GM18873 (cell line): ENCODE measurements around the gene PHTF2.
"Not testable (repeated sequence)": the region's sequence is repeated elsewhere in the genome, so short reads cannot be mapped to it uniquely, and the experiment has no call there.

Source experiments
- ATAC-seq: cut with Tn5 transposase; IDR thresholded peaks from one replicate; pipeline ENCODE4 v1.9.1; 2021; ENCODE audit warnings: mild to moderate bottlenecking, moderate library complexity, moderate number of reproducible peaks; ENCODE audit not compliant: unreplicated experiment, low FRiP score

PHTF2 gene

DNA sequence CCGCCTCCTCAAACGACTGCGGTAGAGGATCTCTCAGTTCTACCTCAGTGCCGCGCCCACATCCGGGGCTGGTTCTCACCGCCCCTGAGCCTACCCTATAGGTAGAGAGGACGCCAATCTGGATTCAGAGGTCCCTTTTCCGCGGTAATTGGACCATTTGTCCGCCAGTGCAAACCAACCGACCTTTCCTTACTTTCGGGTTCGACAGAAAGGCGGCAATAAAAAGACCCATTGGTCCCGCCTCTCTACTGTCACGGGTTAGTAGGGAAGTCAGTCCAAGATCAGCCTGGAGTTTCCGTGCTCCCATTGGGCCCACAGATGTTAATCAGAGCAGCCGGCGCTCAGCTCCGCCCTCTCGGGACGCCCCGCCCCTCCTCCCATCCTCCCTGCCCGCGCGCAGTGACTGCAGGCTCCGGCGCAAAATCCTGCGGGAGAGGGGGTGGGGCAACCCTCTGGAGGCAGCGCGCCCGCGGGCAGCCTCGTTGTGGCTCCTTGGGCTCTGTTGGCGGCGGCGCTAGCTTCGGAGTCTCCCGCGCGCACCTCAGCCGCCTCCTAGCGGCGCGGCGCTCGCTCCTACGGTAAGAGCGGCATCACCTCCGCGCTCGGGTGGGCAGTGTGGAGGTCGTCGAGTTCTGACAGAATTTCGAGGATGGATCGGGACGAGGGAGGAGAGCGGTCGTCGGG lies at the start of gene PHTF2, which contains the start of gene TMEM60:
PHTF2 (plus strand) TSS at position 380 of the 684 bp plus-strand sequence.
TMEM60 (minus strand) TSS at position 41 of the 684 bp plus-strand sequence. CDS start 4,061 bp downstream, outside the sequence.
- peak; percentile 91 for ATAC-seq

DNA sequence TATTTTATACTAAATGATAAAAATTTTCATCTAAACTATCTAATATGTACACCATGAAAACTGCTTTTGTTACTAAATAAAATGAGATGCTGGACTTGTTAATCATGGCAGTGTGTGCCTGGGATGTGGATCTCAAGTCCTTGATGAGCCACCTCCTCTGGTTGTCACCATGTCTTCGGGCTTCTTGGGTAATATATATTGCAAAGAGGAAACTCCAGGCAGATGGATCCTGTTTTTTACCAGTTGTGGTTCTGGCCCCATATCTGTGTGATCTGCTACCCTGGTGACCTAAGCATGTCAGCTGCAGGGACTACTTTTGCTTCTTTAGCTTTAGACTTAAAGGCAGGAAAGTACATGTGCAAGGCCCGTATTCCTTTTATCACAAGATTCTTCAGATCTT lies 46.6 kb upstream of the PHTF2 start:
- ATAC-seq, result no peak

- no peak for ATAC-seq
These were observed 45.4 kb upstream of the PHTF2 start for GRCh38 chr7:77753173-77753572.

DNA sequence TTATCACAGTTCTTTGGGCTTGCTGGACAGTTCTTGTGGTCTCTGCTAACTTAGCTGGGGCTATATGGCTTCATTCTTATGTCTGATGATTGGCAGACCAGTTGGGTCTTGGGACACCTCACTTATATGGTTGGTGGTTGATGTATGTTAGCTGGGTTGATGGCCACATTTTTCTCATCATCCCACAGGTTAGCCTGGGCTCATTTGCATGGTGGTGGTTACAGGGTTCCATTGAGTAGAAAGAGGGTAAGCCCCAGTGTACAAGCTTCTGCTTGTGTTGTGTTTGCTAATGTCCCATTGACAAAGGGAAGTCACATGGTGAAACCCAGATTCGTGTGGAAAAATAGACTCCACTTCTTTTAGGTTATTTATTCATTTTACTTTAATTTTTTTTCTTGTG lies 41.0 kb upstream of the PHTF2 start:
- ATAC-seq, result peak; percentile 85

DNA sequence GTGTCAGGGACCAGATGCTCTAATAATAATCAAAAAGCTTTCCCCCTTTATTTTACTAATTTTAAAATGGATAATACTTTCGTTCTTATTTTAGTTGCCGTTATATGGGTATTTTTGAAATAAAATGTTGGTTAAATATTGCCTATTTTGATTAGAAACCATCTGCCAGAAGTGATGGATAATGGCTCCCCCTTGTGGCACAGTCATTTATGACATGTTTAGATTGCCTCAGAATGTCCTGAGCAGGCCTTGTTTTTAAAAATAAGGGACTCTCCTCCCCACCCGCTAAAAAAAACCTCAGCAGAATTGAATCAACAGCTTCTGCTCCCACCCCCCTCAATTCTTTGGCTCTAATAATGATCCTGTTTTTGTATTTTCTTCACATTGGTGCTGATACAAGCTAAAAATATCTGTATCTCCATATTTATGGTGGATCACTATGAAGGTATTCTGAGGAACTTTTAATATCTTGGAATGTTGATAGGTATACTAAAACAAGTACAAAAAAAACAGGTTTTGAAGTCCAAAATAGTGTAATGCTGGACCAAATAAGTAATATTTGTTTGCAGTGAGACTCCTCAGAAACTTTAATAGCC lies 39.2 kb upstream of the PHTF2 start:
- no peak for ATAC-seq

GRCh38 chr7:77760809-77761453 lies 37.6 kb upstream of the PHTF2 start:
- no peak for ATAC-seq

DNA sequence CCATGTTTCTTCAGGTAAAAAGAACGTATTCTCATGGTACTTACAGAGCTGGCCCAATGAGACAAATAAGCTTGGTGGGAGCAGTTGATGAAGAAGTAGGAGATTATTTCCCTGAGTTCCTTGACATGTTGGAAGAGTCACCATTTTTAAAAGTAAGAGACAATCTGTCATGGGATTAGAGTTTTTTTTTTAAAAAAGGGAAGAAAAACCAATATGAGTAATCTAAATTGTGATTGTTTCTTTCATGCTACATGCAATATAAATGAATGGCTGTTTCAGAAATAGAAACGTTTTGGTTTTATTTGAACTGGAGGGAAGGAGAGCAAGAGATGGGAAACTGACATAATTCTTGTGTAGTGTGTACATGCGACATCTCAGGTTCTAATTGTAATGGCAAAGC lies 33.1 kb upstream of the PHTF2 start:
- ATAC-seq, result no peak

DNA sequence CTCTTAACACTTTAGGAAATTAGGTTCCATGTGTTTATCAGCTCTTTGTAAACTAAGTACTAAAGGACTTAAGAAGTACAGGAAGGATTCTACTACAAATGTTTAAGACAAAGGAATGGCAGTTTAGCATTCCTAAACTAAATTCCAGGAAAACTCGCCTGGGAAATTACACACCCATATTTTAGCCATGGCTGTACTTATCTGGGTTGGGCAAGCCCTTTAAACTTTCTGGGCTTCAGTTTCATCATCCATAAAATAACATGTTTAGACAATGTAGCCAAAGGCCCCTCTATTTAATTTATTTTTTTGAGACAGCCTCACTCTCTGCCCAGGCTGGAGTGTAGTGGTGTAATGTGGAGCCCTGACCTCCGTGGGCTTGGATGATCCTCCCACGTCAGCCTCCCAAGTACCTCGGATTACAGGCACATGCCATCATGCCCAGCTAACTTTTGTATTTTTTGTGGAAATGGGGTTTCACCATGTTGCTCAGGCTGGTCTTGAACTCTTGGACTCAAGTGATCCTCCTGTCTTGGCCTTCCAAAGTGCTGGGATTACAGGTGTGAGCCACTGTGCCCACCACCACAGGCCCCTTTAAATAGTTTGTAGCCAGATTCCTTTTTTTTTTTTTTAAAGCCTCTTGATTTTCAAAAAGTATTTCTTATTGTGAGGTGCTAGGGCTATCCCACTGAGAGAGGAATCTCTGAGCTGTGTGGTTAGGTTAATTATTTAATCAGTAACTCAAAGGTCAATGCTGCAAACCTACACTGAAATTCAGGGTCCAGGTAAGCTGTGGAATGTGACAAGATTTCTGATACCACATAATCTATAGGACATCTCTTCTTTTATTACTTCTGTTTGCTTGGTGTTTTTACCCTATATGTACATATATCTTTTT lies 32.4 kb upstream of the PHTF2 start:
- ATAC-seq, result no peak

DNA sequence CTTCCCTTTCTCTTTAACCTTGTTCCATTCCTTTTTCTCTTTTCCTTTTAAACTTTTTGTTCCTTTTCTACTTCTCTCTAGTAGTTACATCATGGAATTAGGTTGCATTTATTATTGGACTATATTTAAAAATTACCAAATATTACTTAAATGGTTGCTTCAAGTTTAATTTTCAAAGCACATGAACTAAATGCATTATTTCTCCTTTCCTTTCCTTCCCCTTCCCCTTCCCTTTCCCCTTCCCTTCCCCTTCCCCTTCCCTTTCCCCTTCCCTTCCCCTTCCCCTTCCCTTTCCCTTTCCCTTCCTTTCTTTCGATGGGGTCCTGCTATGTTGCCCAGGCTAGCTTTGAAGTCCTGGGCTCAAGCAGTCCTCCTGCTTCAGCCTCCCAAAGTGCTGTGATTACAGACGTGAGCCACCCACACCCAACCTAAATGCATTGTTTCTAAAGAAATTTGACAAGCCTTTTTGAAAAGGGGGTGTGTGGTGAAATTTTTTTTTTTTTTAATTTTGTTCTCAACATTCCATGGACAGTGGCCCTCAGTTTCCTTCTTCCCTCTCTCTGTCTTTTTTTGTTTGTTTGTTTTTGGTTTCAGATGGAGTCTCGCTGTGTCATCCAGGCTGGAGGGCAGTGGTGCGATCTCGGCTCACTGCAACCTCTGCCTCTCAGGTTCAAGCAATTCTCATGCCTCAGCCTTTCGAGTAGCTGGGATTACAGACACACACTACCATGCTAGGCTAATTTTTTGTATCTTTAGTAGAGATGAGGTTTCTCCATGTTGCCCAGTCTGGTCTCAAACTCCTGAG lies 31.6 kb upstream of the PHTF2 start:
- ATAC-seq, result no peak

DNA sequence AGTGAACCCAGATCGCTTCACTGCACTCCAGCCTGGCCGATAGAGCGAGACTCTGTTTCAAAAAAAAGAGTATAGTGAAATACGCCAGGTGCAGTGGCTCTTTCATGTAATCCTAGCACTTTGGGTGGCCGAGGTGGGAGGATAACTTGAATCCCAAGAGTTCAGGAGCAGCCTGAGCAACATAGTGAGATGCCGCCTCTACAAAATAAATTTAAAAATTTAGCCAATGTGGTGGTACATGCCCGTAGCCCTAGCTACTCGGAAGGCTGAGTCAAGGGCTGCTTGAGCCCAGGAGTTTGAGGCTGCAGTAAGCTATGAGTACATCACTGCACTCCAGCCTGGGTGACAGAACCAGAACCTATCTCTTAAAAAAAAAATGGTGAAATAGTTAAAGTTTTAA lies 28.3 kb upstream of the PHTF2 start:
- ATAC-seq, result no peak

DNA sequence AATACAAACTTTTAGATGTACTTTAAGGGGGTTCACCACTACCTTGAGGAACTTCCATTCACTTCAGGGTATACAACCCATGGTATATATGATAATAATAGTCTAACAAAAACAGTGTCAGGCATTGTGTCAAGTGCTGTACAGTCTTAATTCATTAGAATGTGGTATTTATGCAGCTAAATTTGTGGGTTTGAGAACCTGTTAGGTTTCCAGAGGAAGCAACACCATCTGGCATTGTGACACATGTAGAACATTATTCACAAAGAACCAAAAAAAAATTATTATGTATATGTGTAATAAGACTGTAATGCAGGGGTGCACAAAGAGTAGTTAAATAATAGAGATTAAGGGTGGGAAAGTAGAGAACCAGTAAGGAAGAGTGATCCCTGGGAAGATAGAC lies 26.7 kb upstream of the PHTF2 start:
- ATAC-seq, result no peak

DNA sequence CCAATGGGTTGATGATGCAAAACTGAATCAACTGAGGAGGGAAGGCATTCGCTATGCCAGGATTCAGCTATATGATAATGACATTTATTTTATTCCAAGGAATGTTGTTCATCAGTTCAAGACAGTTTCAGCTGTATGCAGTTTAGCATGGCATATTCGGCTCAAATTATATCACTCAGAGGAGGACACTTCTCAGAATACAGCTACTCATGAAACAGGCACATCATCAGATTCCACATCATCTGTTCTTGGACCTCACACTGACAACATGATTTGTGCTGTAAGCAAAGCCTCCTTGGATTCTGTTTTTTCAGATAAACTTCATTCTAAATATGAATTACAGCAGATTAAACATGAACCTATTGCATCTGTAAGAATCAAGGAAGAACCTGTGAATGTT lies 20.0 kb upstream of the PHTF2 start:
- ATAC-seq, result no peak

DNA sequence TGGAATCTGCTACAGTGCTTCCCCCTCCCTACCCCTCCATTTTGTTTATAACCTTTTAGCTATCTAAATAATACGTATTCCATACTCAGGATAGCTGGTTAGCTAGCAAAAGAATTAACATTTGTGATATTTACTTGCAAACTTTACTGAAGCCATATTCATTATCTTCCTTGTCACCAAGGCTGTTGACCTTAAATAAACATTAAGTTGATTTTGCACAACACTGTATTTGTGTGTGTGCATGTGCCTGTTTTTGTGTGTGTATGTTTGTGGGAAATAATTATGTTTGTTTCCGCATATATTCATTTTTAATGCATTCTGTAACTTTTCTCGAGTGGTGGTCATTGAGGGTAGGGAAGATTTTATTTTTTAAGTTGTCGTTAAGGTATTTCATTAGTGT lies 16.2 kb upstream of the PHTF2 start:
- no peak for ATAC-seq

DNA sequence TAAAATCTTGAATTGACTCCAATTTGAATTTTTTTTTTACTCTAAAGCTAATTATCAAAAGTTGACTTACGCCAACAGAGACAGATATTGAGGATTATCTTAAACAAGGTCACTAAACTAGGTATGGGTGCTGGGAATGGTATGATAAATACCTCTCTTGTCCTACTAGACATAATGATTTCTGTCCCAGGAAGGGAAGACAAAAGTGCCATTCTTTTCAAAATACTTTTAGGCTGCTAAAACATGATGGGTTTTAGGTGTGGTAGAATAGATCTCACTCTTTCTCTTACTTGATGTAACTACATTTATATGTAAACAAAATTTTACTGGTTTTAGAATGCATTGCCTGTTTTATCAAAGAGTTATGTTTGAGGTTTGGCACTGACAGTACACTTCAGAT lies 15.5 kb upstream of the PHTF2 start:
- ATAC-seq, result no peak

DNA sequence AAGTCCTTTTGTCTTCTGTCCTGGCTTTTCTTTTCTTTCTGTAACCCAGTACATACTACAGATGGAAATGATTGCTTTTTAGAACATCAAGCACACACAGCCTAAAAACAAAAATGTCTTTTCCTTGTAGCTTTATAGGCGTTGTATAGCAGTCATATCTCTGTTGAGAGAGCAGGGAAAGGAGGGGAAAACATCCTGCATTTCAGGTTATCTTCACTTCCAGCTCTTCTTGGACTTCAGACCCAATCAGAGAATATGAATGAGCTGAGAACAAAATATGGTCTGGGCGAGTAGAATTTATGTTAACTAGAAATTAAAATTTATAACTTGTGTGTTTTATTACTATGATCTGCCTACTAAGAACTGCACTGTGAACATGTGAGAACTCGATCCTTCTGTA lies 15.0 kb upstream of the PHTF2 start:
- ATAC-seq, result no peak

DNA sequence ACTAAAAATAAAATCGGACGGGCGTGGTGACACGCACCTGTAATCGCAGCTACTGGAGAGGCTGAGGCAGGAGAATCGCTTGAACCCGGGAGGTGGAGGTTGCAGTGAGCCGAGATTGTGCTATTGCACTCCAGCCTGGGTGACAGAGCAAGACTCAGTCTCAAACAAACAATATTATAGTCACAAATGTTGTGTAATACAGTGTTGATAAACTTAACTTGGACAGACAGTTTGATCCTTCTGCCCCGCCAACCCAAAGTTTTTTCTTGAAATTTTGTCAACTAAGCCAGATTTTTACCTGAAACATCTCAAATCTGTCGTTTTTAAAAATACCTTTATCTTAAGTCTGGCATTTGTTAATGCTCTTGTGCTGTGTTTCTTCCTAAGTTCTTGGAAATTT lies 14.1 kb upstream of the PHTF2 start:
- ATAC-seq, result not testable (repeated sequence)

DNA sequence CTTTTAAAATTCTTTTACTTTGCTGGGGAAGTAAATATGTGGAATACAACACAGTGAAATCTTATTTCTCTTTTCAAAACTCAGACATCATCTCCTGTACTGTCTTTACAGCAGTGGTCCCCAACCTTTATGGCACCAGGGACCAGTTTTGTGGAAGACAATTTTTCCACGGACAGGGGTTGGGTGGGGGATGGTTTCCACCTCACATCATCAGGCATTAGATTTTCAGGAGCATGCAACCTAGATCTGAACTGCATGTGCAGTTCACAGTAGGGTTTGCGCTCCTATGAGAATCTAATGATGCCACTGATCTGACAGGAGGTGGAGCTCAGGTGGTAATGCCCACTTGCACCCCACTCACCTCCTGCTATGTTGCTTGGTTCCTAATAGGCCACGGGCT lies 12.6 kb upstream of the PHTF2 start:
- ATAC-seq, result no peak

DNA sequence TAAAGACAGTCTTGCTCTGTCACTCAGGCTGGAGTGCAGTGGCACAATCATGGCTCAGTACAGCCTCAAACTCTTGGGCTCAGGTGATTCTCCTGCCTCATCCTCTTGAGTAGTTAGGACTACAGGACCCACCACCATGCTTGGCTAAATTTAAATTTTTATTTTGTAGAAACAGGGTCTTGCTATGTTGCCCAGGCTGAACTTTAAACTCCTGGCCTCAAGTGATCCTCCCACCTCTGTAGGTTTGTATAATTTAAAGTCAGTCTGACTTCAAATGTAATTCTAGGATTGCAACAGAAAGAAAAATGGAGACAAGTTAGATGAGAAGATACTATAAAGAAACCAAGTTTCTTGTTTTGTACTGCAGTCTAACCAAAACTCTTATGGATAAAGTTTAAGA lies 11.8 kb upstream of the PHTF2 start:
- ATAC-seq, result no peak

- ATAC-seq, result no peak
These were observed 10.2 kb upstream of the PHTF2 start for GRCh38 chr7:77788327-77788902.

DNA sequence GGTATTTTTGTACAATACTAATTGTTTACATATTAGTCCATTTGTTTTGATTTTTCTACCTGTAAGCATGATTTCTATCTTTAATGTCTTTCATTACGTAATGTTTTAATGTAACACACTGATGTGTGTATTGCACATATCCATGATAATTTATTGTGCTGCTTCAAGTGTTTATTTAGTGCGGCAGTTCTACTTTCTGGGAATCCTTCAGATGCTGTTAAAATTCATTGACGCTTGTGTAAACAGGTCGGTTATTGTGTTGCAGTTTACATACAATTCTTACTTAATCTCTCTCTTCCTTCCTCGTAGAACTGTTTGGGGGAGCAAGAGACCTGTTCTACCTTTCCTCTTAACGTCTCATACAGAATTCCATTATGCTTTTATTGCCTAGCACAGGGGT lies 7.2 kb upstream of the PHTF2 start:
- no peak for ATAC-seq
